OCI-LY3 (cell line): ENCODE measurements around the gene GFRA1.

Source experiments
- EZH2phosphoT487 ChIP-seq: fragments of 200-600 bp; shearing (Covaris generic); IDR thresholded peaks from 2 replicates; pipeline ENCODE4 v1.6.1; 2018; ENCODE audit warnings: antibody characterized with exemption, mixed run types, low read depth
- TF ChIP-seq, protein P1 (sequence below): fragments of 200-600, 300-600 bp; sonication (generic); IDR thresholded peaks from 2 replicates; pipeline ENCODE4 v1.5.1; 2014; ENCODE audit warnings: antibody characterized with exemption, low read length, low read depth

DNA sequence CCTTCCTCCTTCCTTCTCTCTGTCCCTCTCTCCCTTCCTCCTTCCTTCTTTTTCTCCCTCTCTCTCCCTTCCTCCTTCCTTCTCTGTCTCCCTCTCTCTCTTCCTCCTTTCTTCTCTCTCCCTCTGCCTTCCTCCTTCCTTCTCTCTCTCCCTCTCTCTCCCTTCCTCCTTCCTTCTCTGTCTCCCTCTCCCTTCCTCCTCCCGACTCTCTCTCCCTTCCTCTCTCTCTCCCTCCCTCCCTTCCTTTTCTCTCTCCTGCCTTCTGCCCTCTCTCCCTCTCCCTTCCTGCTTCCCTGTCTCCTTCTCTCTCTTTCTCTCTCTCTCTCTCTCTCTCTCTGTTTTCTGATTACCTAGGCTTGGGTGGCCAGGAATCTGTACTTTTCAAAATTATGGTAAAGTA, 16.6 kb upstream of the GFRA1 start:
- TF ChIP-seq, protein P1, sequence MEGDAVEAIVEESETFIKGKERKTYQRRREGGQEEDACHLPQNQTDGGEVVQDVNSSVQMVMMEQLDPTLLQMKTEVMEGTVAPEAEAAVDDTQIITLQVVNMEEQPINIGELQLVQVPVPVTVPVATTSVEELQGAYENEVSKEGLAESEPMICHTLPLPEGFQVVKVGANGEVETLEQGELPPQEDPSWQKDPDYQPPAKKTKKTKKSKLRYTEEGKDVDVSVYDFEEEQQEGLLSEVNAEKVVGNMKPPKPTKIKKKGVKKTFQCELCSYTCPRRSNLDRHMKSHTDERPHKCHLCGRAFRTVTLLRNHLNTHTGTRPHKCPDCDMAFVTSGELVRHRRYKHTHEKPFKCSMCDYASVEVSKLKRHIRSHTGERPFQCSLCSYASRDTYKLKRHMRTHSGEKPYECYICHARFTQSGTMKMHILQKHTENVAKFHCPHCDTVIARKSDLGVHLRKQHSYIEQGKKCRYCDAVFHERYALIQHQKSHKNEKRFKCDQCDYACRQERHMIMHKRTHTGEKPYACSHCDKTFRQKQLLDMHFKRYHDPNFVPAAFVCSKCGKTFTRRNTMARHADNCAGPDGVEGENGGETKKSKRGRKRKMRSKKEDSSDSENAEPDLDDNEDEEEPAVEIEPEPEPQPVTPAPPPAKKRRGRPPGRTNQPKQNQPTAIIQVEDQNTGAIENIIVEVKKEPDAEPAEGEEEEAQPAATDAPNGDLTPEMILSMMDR: no peak
- TF ChIP-seq EZH2phosphoT487: no peak
